Lower leg skin (tissue), 4 donors: ENCODE data around the gene ZNF462. TPM values are rescaled to one million over a fixed set of nuclear protein-coding genes. Genes with fewer than 3 reads are reported as not detected.

ENCODE experiments used
- DNase-seq, 2 donors: peaks; one replicate each; pipeline ENCODE4 v3.0.0-alpha.2; 2019; ENCODE audit warnings: low spot score in 2 of 2
- H3K4me3 ChIP-seq: fragments of 200-600 bp; sonication (generic); 2 replicates; pipeline ENCODE4 v1.5.1; 2017; ENCODE audit warnings: mild to moderate bottlenecking, low read depth; ENCODE audit not compliant: poor library complexity, severe bottlenecking
- CTCF ChIP-seq, 3 donors: fragments of 450-650 bp; IDR thresholded peaks; one replicate each; pipeline ENCODE4 v1.5.1; 2016; ENCODE audit warnings: antibody characterized with exemption in 3 of 3, mild to moderate bottlenecking in 3 of 3, moderate library complexity in 2 of 3
- POLR2A ChIP-seq, 2 donors: fragments of 450-650 bp; IDR thresholded peaks; one replicate each; pipeline ENCODE4 v1.6.1; 2016 to 2017; ENCODE audit warnings: antibody characterized with exemption in 2 of 2, mild to moderate bottlenecking in 1 of 2, moderate library complexity in 1 of 2
- WGBS, 2 donors: methylation state at CpG; one replicate each; pipeline ENCODE4 v1.1.5; 2018; 5-methylcytosine and 5-hydroxymethylcytosine counted together
- intact Hi-C: fragments of 100-400 bp; cut with DNase I; formaldehyde crosslinking; loops from one replicate; pipeline ENCODE4 v1.15.0; 2023; ENCODE audit warnings: low total_unique reads
- total RNA-seq, 4 donors: library from RNA; depleted of rRNA; stranded (reverse); fragments of >200 nt; gene quantifications; one replicate each; pipeline ENCODE4 v1.1.0, GENCODE V29; 2016

ZNF462 gene
- total RNA-seq, 4 donors from 2014 or later = 13.3 to 19.9 (median 16.2) TPM

GRCh38 chr9:106962615-106963363, 99.8 kb downstream of the ZNF462 start:
- TF ChIP-seq CTCF (IDR thresholded peaks at IDR 0.05) = no peak
- TF ChIP-seq POLR2A (IDR thresholded peaks at IDR 0.05) = no peak
- no peak overlapping the region for H3K4me3 ChIP-seq
- no peak for DNase-seq
- 74 to 85% methylated on average over 8 of the region's 8 CpGs for WGBS, 2 donors
- intact Hi-C loops = no loop called here

- intact Hi-C loops = no loop called here
- no peak overlapping the region for H3K4me3 ChIP-seq
- DNase-seq = no peak
- no peak for TF ChIP-seq CTCF (IDR thresholded peaks at IDR 0.05)
- no peak for TF ChIP-seq POLR2A (IDR thresholded peaks at IDR 0.05)
- 75 to 79% methylated on average over 3 of the region's 3 CpGs for WGBS, 2 donors
Measured at GRCh38 chr9:106963684-106964083, 100.7 kb downstream of the ZNF462 start.

- WGBS, 2 donors = 79 to 87% methylated on average over 2 of the region's 2 CpGs
- no peak overlapping the region for H3K4me3 ChIP-seq
- DNase-seq = no peak
- TF ChIP-seq CTCF (IDR thresholded peaks at IDR 0.05) = no peak
- TF ChIP-seq POLR2A (IDR thresholded peaks at IDR 0.05) = no peak
- intact Hi-C loops = no loop called here
Measured at GRCh38 chr9:106964329-106964728, 101.4 kb downstream of the ZNF462 start.

GRCh38 chr9:106964822-106965525, 102.0 kb downstream of the ZNF462 start:
- intact Hi-C loops = no loop called here
- WGBS, 2 donors = 87 to 97% methylated on average over 4 of the region's 4 CpGs
- TF ChIP-seq POLR2A (IDR thresholded peaks at IDR 0.05) (no peak), CTCF (IDR thresholded peaks at IDR 0.05) (no peak)
- H3K4me3 ChIP-seq = no peak overlapping the region
- no peak for DNase-seq

GRCh38 chr9:106966481-106966880, 103.5 kb downstream of the ZNF462 start:
- 89 to 96% methylated on average over 1 of the region's 1 CpG for WGBS, 2 donors
- TF ChIP-seq POLR2A (IDR thresholded peaks at IDR 0.05) = no peak
- TF ChIP-seq CTCF (IDR thresholded peaks at IDR 0.05) = no peak
- intact Hi-C loops = no loop called here

More at GRCh38 chr9:106966481-106966880, 103.5 kb downstream of the ZNF462 start:
- no peak for DNase-seq
- no peak overlapping the region for H3K4me3 ChIP-seq
